Activated T-helper 1 cell treated with Interleukin-2 at 50 U/mL for 16 hours (primary cell): ENCODE results near the gene RBM19.

Source experiments
- DNase-seq: peaks from one replicate; pipeline ENCODE4 v3.0.0-alpha.2; 2020; ENCODE audit warnings: low read depth

Gene RBM19

DNA sequence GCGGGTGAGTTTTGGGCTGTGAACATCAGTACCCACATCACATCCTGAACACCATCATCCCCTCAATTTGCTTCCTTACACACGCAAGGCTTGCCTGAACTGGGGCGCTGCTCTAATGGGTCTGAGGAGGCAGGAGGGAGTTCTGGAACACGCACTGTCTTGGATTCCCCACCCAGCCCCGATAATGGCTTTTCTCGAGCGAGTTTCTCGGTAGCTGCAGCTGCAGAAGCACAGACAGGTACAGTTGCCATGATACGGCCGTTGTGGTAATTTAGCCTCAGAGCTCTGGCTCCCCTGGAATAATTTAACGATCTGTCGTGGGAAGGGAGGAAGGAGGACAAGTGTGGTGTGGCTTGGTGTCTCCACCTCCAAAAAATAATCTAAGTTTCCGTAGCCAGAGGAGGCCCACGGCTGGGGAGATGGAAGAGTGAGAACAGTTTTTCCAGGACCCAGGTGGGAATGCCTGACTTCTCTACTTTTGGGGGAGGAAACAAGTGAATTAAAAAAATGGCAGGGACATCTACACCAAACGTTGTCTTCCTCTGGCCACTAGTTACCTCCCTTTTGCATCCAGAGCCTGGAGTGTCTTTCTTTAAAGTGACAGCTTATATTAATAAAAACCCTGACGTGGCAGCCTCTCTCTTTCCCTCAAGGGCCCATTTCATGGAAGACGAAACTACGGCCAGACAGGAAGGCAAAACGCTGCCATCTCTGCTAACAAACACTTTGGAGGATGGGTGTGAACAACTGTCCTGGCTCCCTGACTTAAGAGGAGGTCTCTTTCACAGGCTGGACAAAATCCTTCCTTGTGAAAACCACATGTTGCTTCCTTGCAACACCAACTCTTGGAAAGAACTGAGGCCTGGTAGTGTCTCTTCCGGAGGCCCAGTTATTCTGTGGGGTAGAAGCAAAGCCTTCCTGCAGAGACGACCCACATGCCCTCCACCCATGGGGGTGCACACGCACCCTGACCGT, 84.8 kb downstream of the RBM19 start:
- DNase-seq = no peak

DNA sequence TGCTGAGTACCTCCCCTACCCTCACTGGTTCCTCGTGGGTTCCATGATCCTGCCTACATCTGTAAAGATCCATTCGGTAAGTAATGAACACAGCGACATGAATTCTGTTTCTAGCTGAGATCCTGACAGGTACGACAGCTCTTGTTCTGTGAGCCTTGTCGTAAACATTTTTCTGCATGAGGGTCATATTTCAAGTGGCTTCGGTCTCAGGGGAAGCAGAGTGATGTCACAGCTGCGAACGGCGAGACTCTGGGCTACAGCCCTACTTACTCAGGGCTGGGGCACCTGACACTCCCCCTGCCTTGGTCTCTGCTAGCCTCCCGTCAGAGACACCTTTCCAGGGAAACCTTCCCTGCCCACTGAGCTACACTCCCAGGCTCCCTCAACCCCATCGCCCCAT, 85.8 kb downstream of the RBM19 start:
- DNase-seq = no peak

DNA sequence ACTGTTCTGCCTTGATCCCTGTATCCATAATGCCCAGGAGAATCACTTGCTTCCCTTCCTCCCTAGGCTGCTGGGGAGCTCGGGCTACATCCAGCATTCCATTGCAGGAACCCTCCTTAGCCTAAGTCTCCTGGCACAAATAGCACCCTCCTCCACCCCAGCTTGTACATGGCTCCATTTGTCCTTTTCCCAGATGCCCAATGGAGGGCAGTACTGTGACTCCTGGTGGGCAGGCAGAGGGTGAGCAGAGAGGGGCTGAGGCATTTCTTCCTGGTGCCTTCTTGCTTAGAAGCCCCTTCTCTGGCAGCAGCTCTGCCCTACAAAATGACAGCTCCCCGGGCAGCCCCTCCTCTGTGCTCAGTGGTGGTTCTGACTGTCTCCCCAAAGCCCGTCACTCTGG, 86.5 kb downstream of the RBM19 start:
- DNase-seq = no peak

DNA sequence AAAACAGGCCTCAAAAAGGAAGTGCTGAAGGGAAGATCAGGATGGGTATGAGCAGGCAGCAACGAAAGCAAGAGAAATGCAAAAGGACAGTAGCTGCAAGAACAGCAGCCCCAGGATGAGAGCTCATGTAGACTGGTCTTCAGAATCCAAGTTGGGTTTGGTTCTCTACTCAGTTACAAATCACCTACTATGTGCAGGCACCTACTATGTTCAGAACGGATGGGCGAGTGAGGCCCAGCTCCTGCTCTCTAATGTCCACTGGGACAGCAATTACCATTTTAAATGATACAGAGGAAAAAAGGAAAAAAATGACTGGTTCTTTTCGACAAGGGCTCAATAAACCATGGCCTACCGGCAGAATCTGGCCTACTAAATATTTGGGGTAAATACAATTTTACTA, 88.5 kb downstream of the RBM19 start:
- DNase-seq = no peak

DNA sequence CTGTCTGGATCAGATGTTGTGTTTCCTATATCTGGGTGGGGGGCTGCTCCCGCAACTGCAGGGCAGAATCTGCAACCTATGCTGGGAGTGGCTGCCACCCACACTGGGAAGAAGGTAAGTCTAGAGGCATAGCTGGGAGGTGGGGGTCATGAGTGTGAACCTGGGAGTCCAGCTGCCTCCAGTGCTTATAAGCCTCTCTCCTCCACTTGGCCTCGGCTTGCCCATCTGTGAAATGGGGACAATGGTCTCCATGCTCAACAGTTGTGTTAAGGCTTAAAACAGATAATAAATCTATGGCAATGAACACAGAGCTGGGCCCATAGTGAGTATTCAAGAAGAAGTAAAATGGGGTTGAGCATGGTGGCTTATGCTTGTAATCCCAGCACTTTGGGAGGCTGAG, 90.0 kb downstream of the RBM19 start:
- no peak for DNase-seq

DNA sequence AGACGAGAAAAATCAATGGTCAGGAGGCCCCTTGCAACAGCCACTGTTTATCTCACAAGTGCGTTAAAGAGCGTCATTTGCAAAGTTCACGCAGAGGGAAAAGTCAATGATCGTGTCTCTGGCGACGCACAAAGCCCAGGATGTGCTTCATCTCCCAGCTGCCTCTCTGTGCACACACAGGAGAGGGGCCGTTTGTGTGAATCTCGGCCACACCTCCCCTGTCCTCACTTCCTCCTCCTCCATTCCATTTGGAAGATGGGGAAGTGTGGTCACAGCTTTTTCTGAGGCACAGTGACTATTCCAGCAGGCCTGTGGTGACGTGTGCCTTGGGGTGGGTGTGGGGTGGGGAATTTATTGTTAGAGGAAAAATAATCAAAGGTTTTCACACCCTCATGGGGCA, 90.4 kb downstream of the RBM19 start:
- no peak for DNase-seq

DNA sequence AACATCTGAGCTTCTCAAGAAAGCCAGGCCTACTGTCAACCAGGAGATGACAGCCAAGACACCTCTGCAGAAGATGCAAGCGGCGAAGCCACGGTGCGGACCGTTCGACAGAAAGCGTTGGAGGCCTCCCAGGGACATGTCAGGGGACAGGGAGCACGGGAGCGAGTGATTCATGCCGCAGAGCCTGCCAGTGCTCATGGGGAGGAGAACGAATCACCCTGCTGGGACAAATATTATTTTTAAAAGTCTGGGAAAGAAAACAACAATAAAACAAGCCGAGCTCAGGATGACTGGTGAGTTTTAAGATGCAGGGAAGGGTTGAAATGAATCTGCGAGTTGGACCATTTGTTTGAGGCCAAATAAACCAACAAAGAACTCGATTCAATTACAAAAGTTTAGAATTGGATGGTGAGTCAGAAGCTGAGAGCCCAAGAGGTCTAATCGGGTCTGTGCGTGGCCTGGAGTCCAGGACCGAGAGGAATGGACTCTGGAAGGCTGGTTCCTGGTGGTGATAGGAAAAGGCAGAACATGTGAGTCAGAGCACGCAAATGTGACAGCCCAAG, 91.0 kb downstream of the RBM19 start:
- DNase-seq = no peak

DNA sequence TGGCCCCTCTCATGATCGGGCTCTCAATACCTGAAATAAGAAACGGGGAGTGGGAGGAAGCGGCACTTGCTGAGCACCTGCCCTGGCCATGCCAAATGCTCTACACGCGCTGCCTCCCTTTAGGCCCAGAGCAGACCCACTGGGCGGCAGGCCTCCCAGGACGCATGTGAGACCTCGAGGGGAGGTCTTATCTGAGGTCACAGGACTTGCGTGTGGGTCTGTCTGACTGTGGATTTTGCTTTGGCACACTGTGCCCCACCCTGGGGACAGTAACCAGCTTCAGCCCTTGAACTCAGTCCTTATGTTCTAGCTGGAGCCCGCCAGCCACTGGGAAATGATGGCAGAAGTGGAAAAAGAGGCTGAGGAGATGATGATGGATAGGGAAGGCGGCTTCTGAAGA, 91.8 kb downstream of the RBM19 start:
- no peak for DNase-seq

DNA sequence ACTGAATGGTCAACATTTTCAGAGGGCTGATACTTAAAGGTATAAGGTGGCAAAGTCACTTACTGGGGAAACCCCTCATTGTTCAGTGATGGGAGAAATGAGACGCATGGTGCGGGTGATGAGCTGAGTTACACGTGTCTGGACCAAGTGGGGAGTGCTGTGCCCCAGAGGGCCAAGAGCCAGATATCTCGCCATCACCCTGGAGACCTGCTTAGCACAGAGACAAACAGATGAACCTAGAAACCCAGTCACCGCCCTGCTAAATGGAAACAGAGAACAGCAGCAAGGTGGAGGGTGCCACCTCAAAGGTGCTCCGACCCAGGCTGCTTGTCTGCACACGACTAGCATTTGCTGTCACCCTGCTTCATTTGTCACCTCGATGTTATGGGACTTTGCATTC, 92.4 kb downstream of the RBM19 start:
- no peak for DNase-seq

DNA sequence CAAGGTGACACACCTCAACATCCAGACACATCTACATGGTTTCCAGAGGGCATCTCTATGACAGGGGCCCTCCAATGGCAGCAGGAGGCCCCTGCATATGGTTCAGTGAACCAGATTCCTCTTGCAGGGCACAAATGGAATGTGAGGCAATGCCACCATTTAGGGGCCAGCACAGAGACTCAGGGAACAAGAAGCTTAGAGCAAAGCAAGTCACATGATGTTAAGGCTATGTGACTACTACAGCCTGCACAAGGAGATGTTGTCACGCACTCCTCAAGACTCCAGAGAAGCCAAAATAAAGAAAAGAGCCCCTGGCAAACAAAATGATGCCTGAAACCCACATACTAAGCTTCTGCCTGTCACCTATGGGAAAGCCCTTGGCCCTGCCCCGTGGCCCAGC, 95.2 kb downstream of the RBM19 start:
- no peak for DNase-seq

DNA sequence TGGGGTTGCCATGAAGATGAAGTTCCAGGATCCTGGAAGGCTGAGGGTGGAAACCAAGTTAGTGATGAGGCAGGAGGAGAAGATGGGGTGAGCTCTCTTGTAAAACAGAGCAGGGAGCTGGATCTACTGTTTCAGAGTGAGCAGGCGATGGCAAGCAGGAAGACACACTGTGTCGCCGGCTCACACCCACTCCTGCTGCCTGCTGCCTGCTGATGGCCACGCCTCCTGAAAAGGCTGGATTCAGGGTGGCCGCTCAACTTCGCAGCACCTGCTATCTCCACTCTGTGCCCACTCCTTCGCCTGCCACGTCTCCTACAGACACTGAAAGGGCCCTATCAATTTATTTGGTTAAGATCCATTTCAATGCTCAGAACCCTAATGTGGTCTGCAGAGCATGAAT, 96.1 kb downstream of the RBM19 start:
- no peak for DNase-seq

DNA sequence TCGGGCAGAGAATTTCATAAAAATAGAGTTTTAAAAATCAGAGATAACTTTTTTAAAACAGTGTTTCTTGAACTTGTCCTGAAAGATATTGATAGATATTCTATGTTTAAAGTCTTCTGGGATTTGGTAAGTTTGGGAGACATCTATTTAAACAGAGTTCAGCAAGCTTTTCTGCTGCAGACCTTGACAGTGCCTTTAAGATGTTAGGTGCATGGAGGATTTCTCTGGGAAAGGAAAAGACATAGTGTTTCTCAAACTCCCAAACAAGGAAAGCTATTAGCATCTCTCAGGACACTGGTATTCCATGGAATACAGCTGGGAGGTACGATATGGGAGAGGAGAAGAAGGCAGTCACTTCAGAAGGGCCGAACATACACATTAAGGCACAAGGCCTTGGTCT, 97.8 kb downstream of the RBM19 start:
- no peak for DNase-seq

DNA sequence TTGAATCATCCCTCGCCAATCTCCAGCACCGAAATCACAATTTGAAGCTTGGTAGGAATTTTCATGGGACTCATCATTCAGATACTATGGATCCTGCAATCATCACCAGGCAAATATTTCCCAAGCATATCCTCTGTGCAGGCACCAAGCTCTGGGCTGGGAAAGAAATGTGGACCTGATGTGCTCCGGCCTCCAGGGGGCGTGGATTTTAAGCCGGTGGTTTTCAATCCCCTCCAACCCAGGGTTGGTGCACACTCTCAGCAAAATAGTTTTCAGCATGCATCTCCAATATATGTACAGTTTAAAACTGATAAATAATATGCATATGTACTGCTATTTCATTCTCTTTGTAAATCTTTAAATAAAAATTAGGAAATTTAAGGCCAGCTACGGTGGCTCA, 98.9 kb downstream of the RBM19 start:
- no peak for DNase-seq

DNA sequence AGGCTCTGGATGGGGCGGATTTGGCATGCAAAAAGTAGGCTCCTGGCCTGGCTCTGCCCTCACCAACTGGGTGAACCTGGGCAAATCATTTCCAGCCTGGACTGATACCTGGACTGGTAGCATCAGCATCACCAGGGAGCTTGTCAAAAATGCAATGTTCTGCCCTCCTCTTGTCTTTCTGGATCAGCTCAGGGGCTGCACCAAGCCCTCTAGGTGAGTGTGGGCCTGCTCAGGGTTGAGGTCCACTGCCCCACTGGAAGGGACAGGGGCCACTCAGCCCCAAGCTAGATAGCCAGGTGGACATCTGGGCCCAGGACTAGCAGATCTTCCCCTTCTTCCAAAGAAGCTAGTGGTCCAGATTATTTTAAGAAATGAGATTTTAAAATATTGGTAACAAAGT, 99.6 kb downstream of the RBM19 start:
- no peak for DNase-seq

DNA sequence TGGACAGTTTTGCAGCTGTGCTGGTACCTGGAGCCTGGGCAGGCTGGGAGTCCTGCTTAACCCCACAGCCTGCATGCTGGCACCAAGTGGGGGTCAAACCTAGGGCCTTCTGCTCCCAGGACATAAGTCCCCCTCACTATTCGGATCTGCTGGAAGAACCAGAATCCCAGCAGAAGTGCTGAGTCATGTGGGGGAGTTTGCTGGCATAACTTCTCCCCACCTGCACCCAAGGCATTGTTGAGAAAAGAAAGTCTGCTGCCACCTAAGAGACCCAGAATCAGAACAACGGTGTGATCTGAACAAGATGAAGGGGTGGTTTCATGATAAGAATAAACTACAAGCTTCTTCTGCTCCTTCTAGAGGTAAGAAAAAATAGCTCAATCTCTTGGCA, 102.7 kb downstream of the RBM19 start:
- DNase-seq = no peak

DNA sequence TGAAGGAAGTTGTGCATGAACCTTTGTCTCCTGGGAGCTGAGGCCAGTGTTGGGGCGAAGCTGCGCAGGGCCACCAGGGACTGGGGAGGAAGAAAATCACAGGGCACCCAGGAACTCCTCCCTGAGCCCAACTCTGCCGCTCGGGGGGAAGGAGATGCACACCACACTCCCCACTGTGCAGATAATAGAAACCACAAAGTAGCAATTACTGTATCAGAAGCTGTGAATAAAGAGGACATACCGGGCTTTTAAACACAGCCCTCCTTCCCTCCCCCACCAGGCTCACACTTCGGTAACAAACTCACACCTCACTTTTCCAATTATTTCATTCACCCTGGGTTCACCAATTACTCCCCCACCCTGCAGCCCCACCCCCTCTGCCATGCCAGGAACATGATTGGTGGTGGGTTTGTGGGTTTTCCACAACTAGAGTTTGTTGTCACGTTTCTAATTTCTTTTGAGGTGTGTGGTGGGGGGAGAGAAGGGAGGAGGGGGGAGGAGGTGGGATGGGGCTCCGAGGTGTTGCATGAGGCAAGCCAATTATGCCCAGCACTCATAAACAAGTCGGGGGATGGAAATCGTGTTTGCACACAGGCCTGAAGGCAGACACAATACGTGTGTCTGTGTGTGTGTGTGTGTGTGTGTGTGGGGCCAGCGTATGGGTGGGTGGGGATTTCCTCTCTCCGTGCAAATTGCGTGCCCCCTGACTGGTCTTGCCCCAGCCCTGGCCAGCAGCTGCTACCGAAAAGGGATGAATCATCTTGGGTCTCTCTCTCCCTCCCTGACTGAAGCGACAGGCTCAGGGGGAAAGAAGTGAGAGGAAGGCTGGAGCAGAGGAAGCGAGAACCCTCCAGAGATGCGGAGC, 103.3 kb downstream of the RBM19 start:
- DNase-seq = no peak

DNA sequence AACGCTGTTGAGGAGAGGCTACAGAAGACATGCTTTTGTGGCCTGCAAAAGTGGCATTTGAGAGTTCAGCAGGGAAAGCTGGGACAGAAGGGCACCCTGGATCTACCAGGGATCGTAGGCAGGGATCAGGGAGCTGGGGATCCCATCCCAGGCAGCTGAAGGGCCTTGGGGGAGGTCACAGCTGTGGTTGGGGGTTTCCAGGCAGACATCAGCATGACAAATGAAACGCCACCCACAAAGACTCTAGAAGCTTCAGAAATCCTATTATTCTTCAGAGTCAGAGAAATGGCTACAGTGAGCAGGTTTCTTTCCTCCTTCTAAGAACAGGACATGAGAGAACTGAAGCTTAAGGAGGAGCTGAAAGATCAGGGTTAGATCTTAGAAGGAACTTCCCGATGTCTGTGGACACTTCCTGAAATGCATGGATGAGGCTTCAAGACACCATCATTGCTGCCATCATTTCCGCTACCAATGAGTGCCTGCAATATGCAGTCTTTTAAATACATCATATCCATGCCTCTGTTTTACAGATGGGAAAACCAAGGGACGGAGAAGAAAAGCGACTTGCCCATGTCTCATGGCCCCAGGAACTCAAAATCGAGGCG, 104.3 kb downstream of the RBM19 start:
- DNase-seq = no peak

DNA sequence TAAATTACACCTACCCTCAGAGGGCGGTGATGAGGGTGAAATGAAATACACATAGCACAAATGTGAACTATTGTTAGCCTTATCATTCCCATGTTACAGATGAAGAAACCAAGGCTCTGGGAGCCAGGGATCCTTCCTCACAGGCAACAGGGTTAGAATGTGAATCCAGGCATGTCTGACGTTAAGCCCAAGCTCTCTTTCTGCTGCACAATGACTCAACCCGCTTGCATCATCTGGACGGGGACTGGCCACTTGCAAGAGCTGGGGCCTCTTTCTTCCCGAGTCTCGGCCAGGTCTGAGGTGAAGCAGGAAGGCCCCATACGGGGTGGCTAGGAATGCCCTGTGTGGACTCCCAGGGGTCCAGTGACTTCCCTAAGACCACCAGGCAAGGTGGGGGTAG, 105.2 kb downstream of the RBM19 start:
- DNase-seq = no peak

DNA sequence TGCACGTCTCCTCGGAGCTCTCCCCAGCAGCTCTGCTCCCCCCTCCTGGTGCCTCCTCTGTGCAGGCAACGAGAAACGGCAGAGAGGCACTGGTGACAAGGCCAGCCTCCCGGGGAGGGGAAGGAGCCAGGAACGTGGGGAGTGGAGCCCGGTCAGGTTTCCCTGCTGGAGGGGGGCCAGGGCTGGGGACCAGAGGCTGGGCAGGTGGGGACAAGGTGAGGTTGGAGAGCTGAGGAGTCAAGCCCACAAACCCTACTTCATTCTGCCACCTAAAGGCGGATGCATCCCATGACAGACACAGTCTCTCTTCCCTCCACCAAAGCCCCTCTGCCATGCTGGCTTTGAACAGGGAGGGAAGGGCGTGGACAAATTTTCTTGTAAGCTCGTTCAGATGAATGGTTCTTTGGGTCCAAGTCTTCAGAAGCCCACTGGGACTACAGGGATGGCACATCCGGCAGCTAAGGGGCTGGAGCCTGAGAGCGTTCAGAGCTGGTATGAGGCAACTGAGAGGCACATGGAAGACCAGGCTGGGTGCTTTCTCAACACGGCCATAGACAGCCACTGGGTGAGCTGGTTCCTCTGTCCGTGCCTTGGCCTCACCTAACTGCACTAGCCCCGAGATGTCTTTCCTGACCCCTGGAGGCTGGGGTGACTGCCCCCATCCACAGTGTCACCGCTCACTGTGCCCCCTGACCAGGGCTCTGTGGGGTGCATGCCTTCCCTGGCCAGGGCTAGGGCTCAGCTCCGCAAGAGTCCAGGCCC, 105.9 kb downstream of the RBM19 start:
- no peak for DNase-seq

DNA sequence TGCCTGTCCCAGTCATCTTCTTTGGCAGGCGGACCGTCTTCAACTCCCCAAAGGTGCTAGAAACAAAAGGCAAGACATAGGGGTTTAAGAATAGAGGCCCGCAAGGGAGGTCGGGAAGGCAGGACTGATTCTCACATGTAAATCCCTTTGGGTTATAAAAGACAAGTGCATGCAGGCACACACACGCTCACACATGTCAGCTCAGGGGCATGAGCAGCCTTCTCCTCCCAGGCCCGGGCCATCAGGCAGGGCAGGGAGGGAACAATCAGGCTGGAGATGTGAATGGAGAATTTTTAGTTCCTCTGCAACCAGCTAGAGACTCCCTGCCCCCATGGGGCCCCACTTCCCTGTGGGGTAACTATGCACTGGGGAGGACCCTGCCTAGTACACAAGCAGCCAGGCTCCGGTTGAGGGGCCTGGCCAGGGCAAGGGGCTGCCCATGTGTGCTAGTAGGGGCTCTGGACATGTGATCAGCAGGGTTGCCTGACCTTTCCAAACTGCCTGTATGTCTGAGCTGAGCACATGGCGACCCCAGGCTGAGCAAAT, 107.2 kb downstream of the RBM19 start:
- DNase-seq = no peak

DNA sequence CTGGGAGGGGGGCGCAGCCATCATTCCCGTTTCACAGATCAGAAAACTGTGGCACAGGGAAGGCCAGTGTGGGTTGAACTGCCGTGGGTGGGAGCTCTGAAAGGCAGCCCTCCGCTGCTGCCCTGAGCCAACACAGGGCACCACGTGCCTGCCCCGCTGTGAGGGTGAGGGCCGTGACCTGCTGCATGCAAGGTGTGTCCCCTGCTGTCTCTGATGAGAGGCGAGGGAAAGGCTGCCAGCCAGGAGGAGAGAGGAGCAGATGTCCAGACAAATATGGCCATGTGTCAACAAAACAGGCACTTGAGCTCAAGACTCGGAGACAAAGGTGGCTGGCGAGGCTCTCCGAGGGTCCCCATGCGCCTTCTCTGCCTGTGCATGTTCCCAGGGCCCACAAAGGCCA, 108.8 kb downstream of the RBM19 start:
- no peak for DNase-seq
